Caco-2 (cell line): ENCODE measurements around the gene ATXN1. TPM values are rescaled to one million over a fixed set of nuclear protein-coding genes. Genes with fewer than 3 reads are reported as not detected.

Source experiments
- BruUV-seq: library from RNA; stranded (reverse); fragments of 400-500 nt; replicated peaks from 2 replicates; lab custom pipeline; 2021; lab: Mats Ljungman, UMichigan
- CTCF ChIA-PET: fragments of 300-600 bp; sonication (Branson Sonifier 250); formaldehyde crosslinking; loops from one replicate; lab custom pipeline; 2022; ENCODE audit warnings: antibody characterized with exemption; lab: Charles Lee
- POLR2A ChIA-PET: fragments of 300-600 bp; sonication (Branson Sonifier 250); formaldehyde crosslinking; loops from one replicate; lab custom pipeline; 2022; ENCODE audit warnings: antibody characterized with exemption; lab: Charles Lee
- DNase-seq, 2 experiments: peaks; one replicate each; pipeline versions ENCODE4 v3.0.0 to v3.0.0-alpha.2; 2020 to 2022
- H3K27me3 ChIP-seq: replicated peaks from 2 replicates; pipeline ENCODE4 v1.6.0; 2011; ENCODE audit warnings: low read length; ENCODE audit not compliant: control insufficient read depth, insufficient read depth
- H3K36me3 ChIP-seq: 2 replicates; pipeline ENCODE4 v1.5.1; 2011; ENCODE audit warnings: low read length; ENCODE audit not compliant: control insufficient read depth, insufficient read depth
- H3K4me1 ChIP-seq: fragments of 250-450 bp; sonication (Bioruptor Pico); 2 replicates; pipeline ENCODE4 v1.5.1; 2020; ENCODE audit warnings: mild to moderate bottlenecking
- H3K4me3 ChIP-seq: 2 replicates; pipeline ENCODE4 v1.5.1; 2011; ENCODE audit warnings: low read depth, mild to moderate bottlenecking, control low read depth, low read length
- H3K9me3 ChIP-seq: fragments of 250-450 bp; sonication (Bioruptor Pico); 2 replicates; pipeline ENCODE4 v1.5.1; 2020; ENCODE audit warnings: mild to moderate bottlenecking, moderate library complexity
- H3K27ac Mint-ChIP-seq: one replicate; pipeline ENCODE4 v1.8.0; 2022; ENCODE audit warnings: mixed read lengths; ENCODE audit not compliant: unreplicated experiment
- H3K27me3 Mint-ChIP-seq: one replicate; pipeline ENCODE4 v1.8.0; 2022; ENCODE audit warnings: mixed read lengths; ENCODE audit not compliant: insufficient read depth, unreplicated experiment
- H3K36me3 Mint-ChIP-seq: one replicate; pipeline ENCODE4 v1.8.0; 2022; ENCODE audit warnings: mild to moderate bottlenecking, mixed read lengths; ENCODE audit not compliant: insufficient read depth, unreplicated experiment
- H3K4me1 Mint-ChIP-seq: one replicate; pipeline ENCODE4 v1.8.0; 2022; ENCODE audit warnings: low read depth, mixed read lengths; ENCODE audit not compliant: unreplicated experiment
- H3K4me3 Mint-ChIP-seq: one replicate; pipeline ENCODE4 v1.8.0; 2022; ENCODE audit warnings: mild to moderate bottlenecking, moderate library complexity, mixed read lengths; ENCODE audit not compliant: unreplicated experiment
- H3K9me3 Mint-ChIP-seq: one replicate; pipeline ENCODE4 v1.8.0; 2022; ENCODE audit warnings: mixed read lengths; ENCODE audit not compliant: unreplicated experiment
- intact Hi-C: fragments of 100-400 bp; cut with micrococcal nuclease; formaldehyde crosslinking; loops from one replicate; pipeline ENCODE4 v1.10.0; 2022; ENCODE audit not compliant: unreplicated experiment
- total RNA-seq: library from RNA; stranded (reverse); gene quantifications from 2 replicates; pipeline ENCODE4 v1.2.3, GENCODE V29; 2022
- TF ChIP-seq, protein P1 (sequence below), 2 experiments: fragments of 200-600 bp in 1 of 2; IDR thresholded peaks; 1 replicate in 1 of 2; 2 replicates in 1 of 2; pipeline versions ENCODE4 v1.5.1 to v1.8.0; 2011 to 2022; ENCODE audit warnings: antibody characterized with exemption in 1 of 2, control low read depth in 1 of 2, inconsistent platforms in 1 of 2, low read depth in 1 of 2, low read length in 1 of 2, mild to moderate bottlenecking in 1 of 2, moderate library complexity in 1 of 2; ENCODE audit not compliant: insufficient read depth in 1 of 2, severe bottlenecking in 1 of 2, unreplicated experiment in 1 of 2

The ATXN1 gene
- total RNA-seq, 1 experiment from 2014 or later, result 14.2 TPM

GRCh38 chr6:16292942-16293341, 468.3 kb downstream of the ATXN1 start:
- Mint-ChIP-seq H3K4me3 (no peak overlapping the region), H3K9me3 (no peaks in the 10 kb centered on the region), H3K27ac (no peak overlapping the region), H3K36me3 (no peaks in the 10 kb centered on the region), H3K27me3 (no peaks in the 10 kb centered on the region), H3K4me1 (no peaks in the 10 kb centered on the region)
- BruUV-seq, result no TSS peak
- Histone ChIP-seq H3K4me1 (no peaks in the 10 kb centered on the region), H3K27me3 (no peaks in the 10 kb centered on the region), H3K36me3 (no peaks in the 10 kb centered on the region), H3K4me3 (no peak overlapping the region), H3K9me3 (no peaks in the 10 kb centered on the region)
- POLR2A ChIA-PET, result interaction anchor here (0.5 kb wide), 1 partner anchor 554 kb away, joined by 3 read pairs; no protein-coding TSS in a partner anchor
- intact Hi-C loops, result no loop called here
- CTCF ChIA-PET, result no interaction called here
- no peak for DNase-seq
- TF ChIP-seq, protein P1, sequence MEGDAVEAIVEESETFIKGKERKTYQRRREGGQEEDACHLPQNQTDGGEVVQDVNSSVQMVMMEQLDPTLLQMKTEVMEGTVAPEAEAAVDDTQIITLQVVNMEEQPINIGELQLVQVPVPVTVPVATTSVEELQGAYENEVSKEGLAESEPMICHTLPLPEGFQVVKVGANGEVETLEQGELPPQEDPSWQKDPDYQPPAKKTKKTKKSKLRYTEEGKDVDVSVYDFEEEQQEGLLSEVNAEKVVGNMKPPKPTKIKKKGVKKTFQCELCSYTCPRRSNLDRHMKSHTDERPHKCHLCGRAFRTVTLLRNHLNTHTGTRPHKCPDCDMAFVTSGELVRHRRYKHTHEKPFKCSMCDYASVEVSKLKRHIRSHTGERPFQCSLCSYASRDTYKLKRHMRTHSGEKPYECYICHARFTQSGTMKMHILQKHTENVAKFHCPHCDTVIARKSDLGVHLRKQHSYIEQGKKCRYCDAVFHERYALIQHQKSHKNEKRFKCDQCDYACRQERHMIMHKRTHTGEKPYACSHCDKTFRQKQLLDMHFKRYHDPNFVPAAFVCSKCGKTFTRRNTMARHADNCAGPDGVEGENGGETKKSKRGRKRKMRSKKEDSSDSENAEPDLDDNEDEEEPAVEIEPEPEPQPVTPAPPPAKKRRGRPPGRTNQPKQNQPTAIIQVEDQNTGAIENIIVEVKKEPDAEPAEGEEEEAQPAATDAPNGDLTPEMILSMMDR (IDR thresholded peaks at IDR 0.05; ENCODE audit: insufficient read depth in 1 of 2, low read depth in 1 of 2, low read length in 1 of 2, severe bottlenecking in 1 of 2, unreplicated experiment in 1 of 2), result no peak

- TF ChIP-seq, protein P1 (IDR thresholded peaks at IDR 0.05; ENCODE audit: insufficient read depth in 1 of 2, low read depth in 1 of 2, low read length in 1 of 2, severe bottlenecking in 1 of 2, unreplicated experiment in 1 of 2), result no peak
- no peaks in the 10 kb centered on the region for H3K27me3 ChIP-seq
- H3K4me3 ChIP-seq, result no peak overlapping the region
- Mint-ChIP-seq H3K4me1 (no peaks in the 10 kb centered on the region), H3K4me3 (no peak overlapping the region), H3K27me3 (no peaks in the 10 kb centered on the region), H3K36me3 (no peaks in the 10 kb centered on the region), H3K9me3 (no peaks in the 10 kb centered on the region), H3K27ac (no peak overlapping the region)
- no peaks in the 10 kb centered on the region for H3K36me3 ChIP-seq
- BruUV-seq, result no TSS peak
- no peaks in the 10 kb centered on the region for H3K9me3 ChIP-seq
- DNase-seq, result no peak
- intact Hi-C loops, result no loop called here
- H3K4me1 ChIP-seq, result no peaks in the 10 kb centered on the region
- CTCF ChIA-PET, result no interaction called here
- POLR2A ChIA-PET, result interaction anchor here (0.5 kb wide), 1 partner anchor 554 kb away, joined by 3 read pairs; no protein-coding TSS in a partner anchor
Measured at GRCh38 chr6:16292432-16292831, 468.8 kb downstream of the ATXN1 start.

DNA sequence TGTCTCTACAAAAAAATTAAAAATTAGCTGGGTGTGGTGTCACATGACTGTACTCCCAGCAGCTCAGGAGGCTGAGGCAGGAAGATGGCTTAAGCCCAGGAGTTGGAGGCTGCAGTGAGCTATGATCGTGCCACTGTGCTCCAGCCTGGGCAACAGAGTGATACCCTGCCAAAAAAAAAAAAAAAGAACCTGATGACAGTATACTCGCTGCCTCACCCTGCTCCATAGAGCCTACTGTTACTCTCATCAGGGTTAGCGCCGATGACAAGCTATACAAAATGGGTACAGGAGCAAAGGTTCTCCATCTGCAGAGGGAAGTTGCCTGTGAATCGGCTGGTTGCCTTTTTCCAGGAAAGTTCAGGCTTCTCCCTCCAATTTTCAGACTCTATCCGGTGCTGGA, 469.5 kb downstream of the ATXN1 start:
- Mint-ChIP-seq H3K27ac (no peak overlapping the region), H3K9me3 (no peaks in the 10 kb centered on the region), H3K27me3 (no peaks in the 10 kb centered on the region), H3K4me3 (no peak overlapping the region), H3K36me3 (no peaks in the 10 kb centered on the region), H3K4me1 (no peaks in the 10 kb centered on the region)
- Histone ChIP-seq H3K4me3 (no peak overlapping the region), H3K36me3 (no peaks in the 10 kb centered on the region), H3K9me3 (no peaks in the 10 kb centered on the region), H3K27me3 (no peaks in the 10 kb centered on the region), H3K4me1 (no peaks in the 10 kb centered on the region)
- DNase-seq, result no peak
- TF ChIP-seq, protein P1 (IDR thresholded peaks at IDR 0.05; ENCODE audit: insufficient read depth in 1 of 2, low read depth in 1 of 2, low read length in 1 of 2, severe bottlenecking in 1 of 2, unreplicated experiment in 1 of 2), result no peak
- POLR2A ChIA-PET, result no interaction called here
- intact Hi-C loops, result no loop called here
- BruUV-seq, result no TSS peak
- CTCF ChIA-PET, result no interaction called here
